Karpas-422 (cell line): ENCODE results near the gene RPL12. TPM values are rescaled to one million over a fixed set of nuclear protein-coding genes. Genes with fewer than 3 reads are reported as not detected.

Experiments
- DNase-seq: peaks from one replicate; pipeline ENCODE4 v3.0.0-alpha.2; 2015
- H2AFZ ChIP-seq: fragments of 200-600 bp; sonication (generic); 2 replicates; pipeline ENCODE4 v1.6.1; 2014; ENCODE audit warnings: antibody characterized with exemption, low read length, mixed read lengths
- H3K27ac ChIP-seq: fragments of 200-600 bp; sonication (generic); 2 replicates; pipeline ENCODE4 v1.5.1; 2014; ENCODE audit warnings: mild to moderate bottlenecking, low read length, moderate library complexity
- H3K27me3 ChIP-seq: fragments of 200-600 bp; sonication (generic); 2 replicates; pipeline ENCODE4 v1.6.1; 2014; ENCODE audit warnings: low read length, mixed read lengths
- H3K36me3 ChIP-seq: fragments of 200-600 bp; sonication (generic); 2 replicates; pipeline ENCODE4 v1.6.1; 2014; ENCODE audit warnings: low read length, mixed read lengths; ENCODE audit not compliant: insufficient read depth
- H3K4me1 ChIP-seq: fragments of 200-600 bp; sonication (generic); 2 replicates; pipeline ENCODE4 v1.6.1; 2014; ENCODE audit warnings: mild to moderate bottlenecking, low read length, mixed read lengths
- H3K4me2 ChIP-seq: fragments of 200-600 bp; sonication (generic); 2 replicates; pipeline ENCODE4 v1.6.1; 2014; ENCODE audit warnings: low read length, low read depth, mild to moderate bottlenecking; ENCODE audit not compliant: poor library complexity, severe bottlenecking
- H3K4me3 ChIP-seq: fragments of 200-600 bp; sonication (generic); 2 replicates; pipeline ENCODE4 v1.5.1; 2014; ENCODE audit warnings: mild to moderate bottlenecking, antibody characterized with exemption, low read length, mixed read lengths
- H3K79me2 ChIP-seq: fragments of 200-600 bp; sonication (generic); 2 replicates; pipeline ENCODE4 v1.6.1; 2014; ENCODE audit warnings: mild to moderate bottlenecking, low read length, mixed read lengths
- H3K9ac ChIP-seq: fragments of 200-600 bp; sonication (generic); 2 replicates; pipeline ENCODE4 v1.6.0; 2014; ENCODE audit warnings: low read length
- H3K9me2 ChIP-seq: fragments of 200-600 bp; sonication (generic), shearing (Covaris generic); replicated peaks from 2 replicates; pipeline ENCODE4 v1.6.0; 2014; ENCODE audit warnings: mild to moderate bottlenecking, low read length, moderate library complexity; ENCODE audit not compliant: insufficient read depth
- H3K9me3 ChIP-seq: fragments of 300-700, 200-600 bp; sonication (generic); 2 replicates; pipeline ENCODE4 v1.6.1; 2014; ENCODE audit warnings: low read length, mixed read lengths
- H4K20me1 ChIP-seq: fragments of 200-600 bp; sonication (generic); 2 replicates; pipeline ENCODE4 v1.6.1; 2014; ENCODE audit warnings: mild to moderate bottlenecking, antibody characterized with exemption, low read length, low read depth; ENCODE audit not compliant: insufficient read depth
- total RNA-seq: library from RNA; depleted of rRNA; stranded (reverse); fragments of >200 nt; shearing (Covaris generic); gene quantifications from 2 replicates; pipeline ENCODE4 v1.2.3, GENCODE V29; 2014; ENCODE audit warnings: low replicate concordance

RPL12 gene
- total RNA-seq, 1 experiment from 2014 or later: 2,789 TPM

DNA sequence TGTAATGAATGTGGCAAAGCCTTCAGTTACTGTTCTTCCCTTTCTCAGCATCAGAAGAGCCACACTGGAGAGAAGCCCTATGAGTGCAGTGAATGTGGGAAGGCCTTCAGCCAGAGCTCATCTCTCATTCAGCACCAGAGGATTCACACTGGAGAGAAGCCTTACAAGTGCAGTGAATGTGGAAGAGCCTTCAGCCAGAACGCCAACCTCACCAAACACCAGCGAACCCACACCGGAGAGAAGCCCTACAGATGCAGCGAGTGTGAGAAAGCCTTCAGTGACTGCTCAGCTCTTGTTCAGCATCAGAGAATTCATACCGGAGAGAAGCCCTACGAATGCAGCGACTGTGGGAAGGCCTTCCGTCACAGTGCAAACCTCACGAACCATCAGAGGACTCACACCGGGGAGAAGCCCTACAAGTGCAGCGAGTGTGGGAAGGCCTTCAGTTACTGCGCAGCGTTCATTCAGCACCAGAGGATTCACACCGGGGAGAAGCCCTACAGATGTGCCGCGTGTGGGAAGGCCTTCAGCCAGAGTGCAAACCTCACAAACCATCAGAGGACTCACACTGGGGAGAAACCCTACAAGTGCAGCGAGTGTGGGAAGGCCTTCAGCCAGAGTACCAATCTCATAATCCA lies 6.8 kb downstream of the RPL12 start:
- no peaks in the 10 kb centered on the region for H3K27me3 ChIP-seq
- H3K4me2 ChIP-seq: no peak overlapping the region

DNA sequence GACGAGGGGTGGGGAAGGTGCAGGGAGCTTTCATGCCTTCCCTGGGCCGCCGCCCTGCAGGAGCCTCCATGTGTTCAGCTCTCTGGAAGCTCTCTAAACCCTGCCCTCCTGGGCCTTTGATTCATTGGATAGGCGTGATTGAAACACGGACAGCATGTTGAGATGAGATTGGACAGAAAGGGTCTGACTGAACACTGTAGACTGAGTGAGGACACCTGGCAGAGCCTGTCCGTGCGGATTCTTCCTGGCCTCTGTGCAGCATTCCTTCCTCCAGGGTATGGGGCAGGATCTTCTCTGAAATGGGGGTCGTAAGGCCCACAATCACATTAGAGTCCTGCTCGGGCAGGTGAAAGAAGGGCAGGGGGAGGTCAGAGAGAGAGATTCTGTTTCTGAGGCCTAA lies 12.8 kb downstream of the RPL12 start:
- Histone ChIP-seq H3K9me3 (no peaks in the 10 kb centered on the region), H3K4me1 (no peaks in the 10 kb centered on the region), H3K79me2 (no peaks in the 10 kb centered on the region), H3K4me2 (no peak overlapping the region), H3K9ac (no peak overlapping the region), H4K20me1 (no peaks in the 10 kb centered on the region), H3K27me3 (no peaks in the 10 kb centered on the region), H2AFZ (no peak overlapping the region), H3K9me2 (no peaks in the 10 kb centered on the region), H3K36me3 (peaks cover 18% of the 10 kb centered on the region), H3K27ac (no peak overlapping the region), H3K4me3 (no peak overlapping the region)
- no peak for DNase-seq

More for the DNA sequence above, 6.8 kb downstream of the RPL12 start:
- Histone ChIP-seq H3K4me3 (no peak overlapping the region), H3K9me3 (no peaks in the 10 kb centered on the region), H3K79me2 (peaks cover 8% of the 10 kb centered on the region), H4K20me1 (peaks cover 15% of the 10 kb centered on the region), H3K27ac (no peak overlapping the region), H3K9ac (no peak overlapping the region), H2AFZ (no peak overlapping the region), H3K9me2 (no peaks in the 10 kb centered on the region), H3K4me1 (peaks cover 6% of the 10 kb centered on the region), H3K36me3 (peaks cover 43% of the 10 kb centered on the region)
- peak; percentile 66 for DNase-seq

DNA sequence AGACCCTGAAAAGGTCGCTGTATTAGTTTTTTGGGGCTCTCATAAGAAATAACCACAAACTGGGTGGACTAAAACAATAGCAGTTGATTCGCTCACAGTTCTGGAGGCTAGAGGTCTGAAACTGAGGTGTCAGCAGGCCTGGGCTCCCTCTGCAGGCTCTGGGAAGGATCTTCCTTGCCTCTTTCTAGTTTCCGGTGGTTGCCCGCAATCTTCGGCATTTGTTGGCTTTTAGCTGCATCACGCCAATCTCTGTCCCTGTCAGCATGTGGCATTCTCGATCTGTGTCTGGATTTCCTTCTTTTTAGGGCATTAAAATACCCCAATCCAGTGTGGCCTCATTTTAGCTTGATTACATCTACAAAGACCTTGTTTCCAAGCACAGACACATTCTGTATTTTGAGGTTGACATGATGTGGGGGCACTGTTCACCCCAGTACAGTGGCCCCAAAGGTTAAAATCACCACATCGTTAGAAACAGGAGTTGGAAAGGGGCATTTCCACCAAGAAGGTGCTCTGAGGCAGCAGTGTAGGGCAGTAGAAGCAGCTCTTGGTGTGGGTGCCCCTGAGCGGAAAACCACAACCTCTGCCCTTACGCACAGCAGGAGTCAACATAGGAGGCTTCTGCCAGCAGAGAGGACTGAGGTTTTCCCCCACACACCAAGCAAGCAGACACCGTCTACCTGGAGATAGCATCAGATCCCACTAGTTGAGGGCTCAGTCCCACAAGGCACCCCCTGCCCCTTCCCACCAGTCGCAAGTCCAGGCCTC lies 13.5 kb downstream of the RPL12 start:
- no peak overlapping the region for H3K27ac ChIP-seq

GRCh38 chr9:127430415-127430814 lies 20.8 kb downstream of the RPL12 start:
- peaks cover 37% of the 10 kb centered on the region for H3K79me2 ChIP-seq
- no peak overlapping the region for H3K9ac ChIP-seq
- no peak overlapping the region for H3K27ac ChIP-seq
- H3K27me3 ChIP-seq: no peaks in the 10 kb centered on the region
- no peak overlapping the region for H2AFZ ChIP-seq
- no peak for DNase-seq
- peaks cover 20% of the 10 kb centered on the region for H3K36me3 ChIP-seq
- H3K9me2 ChIP-seq: no peaks in the 10 kb centered on the region
- H3K4me3 ChIP-seq: no peak overlapping the region
- H3K4me2 ChIP-seq: no peak overlapping the region
- H3K9me3 ChIP-seq: no peaks in the 10 kb centered on the region
- no peaks in the 10 kb centered on the region for H4K20me1 ChIP-seq
- H3K4me1 ChIP-seq: peaks cover 5% of the 10 kb centered on the region

More for the DNA sequence above, 13.5 kb downstream of the RPL12 start:
- Histone ChIP-seq H3K4me3 (no peak overlapping the region), H3K9ac (no peak overlapping the region), H3K4me1 (no peaks in the 10 kb centered on the region), H3K9me3 (no peaks in the 10 kb centered on the region), H3K36me3 (peaks cover 20% of the 10 kb centered on the region), H2AFZ (no peak overlapping the region), H3K79me2 (no peaks in the 10 kb centered on the region), H3K27me3 (no peaks in the 10 kb centered on the region), H4K20me1 (no peaks in the 10 kb centered on the region), H3K9me2 (no peaks in the 10 kb centered on the region), H3K4me2 (no peak overlapping the region)
- no peak for DNase-seq

DNA sequence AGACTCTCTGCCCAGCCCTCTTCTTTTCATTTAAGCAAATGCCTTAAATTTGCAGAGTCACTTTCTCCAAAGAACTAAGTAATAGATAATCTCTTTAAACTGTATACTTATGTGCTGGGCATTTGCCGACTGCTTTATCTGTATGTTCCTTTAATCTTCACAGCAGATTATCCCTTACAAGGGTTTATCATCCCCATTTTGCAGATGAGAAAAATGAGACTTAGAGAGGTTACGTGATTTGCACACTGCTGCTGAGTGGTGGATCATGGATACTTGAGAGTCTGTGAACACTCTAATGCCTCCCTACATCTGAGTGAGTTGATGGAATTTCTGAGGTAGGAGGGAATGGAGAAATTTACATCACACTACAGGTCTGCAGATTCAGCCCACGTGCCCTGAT lies 22.9 kb downstream of the RPL12 start:
- H3K79me2 ChIP-seq: peaks cover 52% of the 10 kb centered on the region
- H2AFZ ChIP-seq: no peak overlapping the region
- no peak overlapping the region for H3K9ac ChIP-seq
- H3K4me3 ChIP-seq: no peak overlapping the region
- peaks cover 14% of the 10 kb centered on the region for H3K36me3 ChIP-seq
- DNase-seq: no peak
- no peaks in the 10 kb centered on the region for H4K20me1 ChIP-seq
- no peaks in the 10 kb centered on the region for H3K9me2 ChIP-seq
- H3K4me2 ChIP-seq: no peak overlapping the region
- no peak overlapping the region for H3K27ac ChIP-seq
- H3K9me3 ChIP-seq: no peaks in the 10 kb centered on the region
- no peaks in the 10 kb centered on the region for H3K27me3 ChIP-seq
- peaks cover 11% of the 10 kb centered on the region for H3K4me1 ChIP-seq

DNA sequence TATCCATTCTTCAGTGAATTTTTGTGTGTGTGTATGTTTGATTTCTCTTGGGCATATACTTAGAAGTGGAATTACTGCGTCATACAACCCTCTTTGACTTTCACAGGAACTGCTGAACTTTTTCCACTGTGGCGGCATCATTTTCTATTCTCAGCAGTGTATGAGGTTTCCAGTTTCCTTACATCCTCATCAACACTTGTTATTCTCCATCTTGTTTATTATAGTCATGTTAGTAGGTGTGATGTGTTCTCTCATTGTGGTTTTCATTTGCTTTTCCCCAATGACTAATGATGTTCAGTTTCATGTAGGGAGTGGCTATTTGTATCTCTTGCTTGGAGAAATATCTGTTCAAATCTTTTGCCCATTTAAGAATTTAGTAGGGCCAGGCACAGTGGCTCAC lies 24.4 kb downstream of the RPL12 start:
- Histone ChIP-seq H3K4me1 (peaks cover 21% of the 10 kb centered on the region), H3K9me2 (no peaks in the 10 kb centered on the region), H3K79me2 (peaks cover 65% of the 10 kb centered on the region), H3K4me2 (no peak overlapping the region), H3K9ac (no peak overlapping the region), H3K27me3 (no peaks in the 10 kb centered on the region), H2AFZ (no peak overlapping the region), H3K27ac (no peak overlapping the region), H3K9me3 (no peaks in the 10 kb centered on the region), H3K4me3 (no peak overlapping the region), H3K36me3 (peaks cover 12% of the 10 kb centered on the region), H4K20me1 (no peaks in the 10 kb centered on the region)
- DNase-seq: no peak

- Histone ChIP-seq H2AFZ (peak overlapping the region; percentile 68), H3K36me3 (peaks cover 4% of the 10 kb centered on the region; the same call in 1 of the 2 replicates), H3K4me3 (peak overlapping the region; percentile 90), H3K9me2 (no peaks in the 10 kb centered on the region), H3K9ac (peak overlapping the region; percentile 91), H3K9me3 (no peaks in the 10 kb centered on the region), H3K27me3 (no peaks in the 10 kb centered on the region), H3K4me1 (peaks cover 21% of the 10 kb centered on the region), H4K20me1 (no peaks in the 10 kb centered on the region), H3K79me2 (peaks cover 58% of the 10 kb centered on the region), H3K4me2 (peak overlapping the region; percentile 99), H3K27ac (no peak overlapping the region)
- no peak for DNase-seq
These were observed 26.6 kb downstream of the RPL12 start for GRCh38 chr9:127424676-127424999.

DNA sequence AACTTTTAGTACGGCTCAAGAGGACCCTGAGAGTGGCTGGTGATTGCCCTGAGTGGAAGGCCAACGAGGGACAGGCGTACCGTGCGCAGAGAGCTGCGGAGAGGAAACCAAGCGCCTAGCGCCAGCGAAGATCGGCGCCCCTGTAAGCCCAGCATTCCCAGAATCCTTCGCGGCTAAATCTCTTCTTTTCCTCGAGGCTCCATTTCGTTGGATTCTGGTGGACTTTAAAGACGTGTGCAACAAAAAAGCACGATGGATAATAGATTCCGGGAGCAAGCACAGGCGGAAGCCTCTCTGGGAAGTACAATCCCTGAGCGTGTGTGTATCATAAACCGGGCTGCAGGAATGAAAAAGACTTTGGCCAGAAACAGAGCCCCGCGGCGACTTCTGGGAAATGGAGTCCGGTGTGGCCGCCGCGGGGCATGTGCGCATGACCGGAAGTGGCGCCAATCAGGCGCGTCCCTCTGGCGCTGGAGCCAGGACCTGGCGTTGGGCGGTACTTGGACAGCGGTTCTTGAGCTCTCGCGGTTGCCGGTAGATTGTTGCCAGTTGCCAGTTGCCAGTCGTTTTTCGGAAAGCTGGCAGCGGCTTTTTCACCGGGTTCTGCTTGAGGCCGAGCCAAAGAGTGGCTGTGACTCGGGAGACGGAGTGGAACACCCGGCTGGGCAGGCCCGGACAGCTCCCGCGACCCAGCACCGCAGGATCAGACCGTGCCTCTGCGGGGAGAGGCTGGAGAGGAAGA lies 27.1 kb downstream of the RPL12 start, which contains the start of gene ZNF79:
Gene ZNF79 (plus strand): TSS at position 449 of the 742 bp plus-strand sequence. CDS start 406 bp downstream, outside the sequence.
- no peaks in the 10 kb centered on the region for H4K20me1 ChIP-seq
- peaks cover 21% of the 10 kb centered on the region for H3K4me1 ChIP-seq
- no peaks in the 10 kb centered on the region for H3K9me3 ChIP-seq
- peaks cover 58% of the 10 kb centered on the region for H3K79me2 ChIP-seq
- peak within 1 kb of the TSS; percentile 90 for H3K4me3 ChIP-seq
- H3K9ac ChIP-seq: peak within 1 kb of the TSS; percentile 91
- no peaks in the 10 kb centered on the region for H3K9me2 ChIP-seq
- peak within 1 kb of the TSS; percentile 99 for H3K4me2 ChIP-seq
- peak; percentile 96 for DNase-seq
- peak within 1 kb of the TSS; percentile 50 for H3K27ac ChIP-seq
- H2AFZ ChIP-seq: peak within 1 kb of the TSS; percentile 80
- peaks cover 4% of the 10 kb centered on the region; the same call in 1 of the 2 replicates for H3K36me3 ChIP-seq
- no peaks in the 10 kb centered on the region for H3K27me3 ChIP-seq
